NCI-H1417 treated with DMSO at 0.1 percent for 48 hours (cell line): Measurements from ENCODE around the gene EPB41L4A.

Experiments
- DNase-seq: peaks from one replicate; lab custom pipeline; 2025; lab: John Stamatoyannopoulos, UW

The EPB41L4A gene

GRCh38 chr5:112353678-112354077 is 65.4 kb downstream of the EPB41L4A start:
- no peak for DNase-seq

- DNase-seq: no peak
Observed at GRCh38 chr5:112351225-112351624, 67.9 kb downstream of the EPB41L4A start.

GRCh38 chr5:112350626-112351025 is 68.5 kb downstream of the EPB41L4A start:
- no peak for DNase-seq

- DNase-seq: no peak
Observed at GRCh38 chr5:112349371-112349770, 69.7 kb downstream of the EPB41L4A start.

GRCh38 chr5:112348915-112349314 is 70.2 kb downstream of the EPB41L4A start:
- no peak for DNase-seq

GRCh38 chr5:112348387-112348786 is 70.7 kb downstream of the EPB41L4A start:
- DNase-seq: no peak

- no peak for DNase-seq
Observed at GRCh38 chr5:112346411-112347044, 72.5 kb downstream of the EPB41L4A start.

- DNase-seq: no peak
Observed at GRCh38 chr5:112344540-112344939, 74.5 kb downstream of the EPB41L4A start.

- no peak for DNase-seq
Observed at GRCh38 chr5:112342389-112342788, 76.7 kb downstream of the EPB41L4A start.

GRCh38 chr5:112339761-112340160 is 79.3 kb downstream of the EPB41L4A start:
- no peak for DNase-seq

GRCh38 chr5:112338681-112339337 is 80.3 kb downstream of the EPB41L4A start:
- no peak for DNase-seq

GRCh38 chr5:112333331-112333781 is 85.7 kb downstream of the EPB41L4A start:
- DNase-seq: no peak

GRCh38 chr5:112331892-112332291 is 87.2 kb downstream of the EPB41L4A start:
- DNase-seq: no peak

- no peak for DNase-seq
Observed at GRCh38 chr5:112329419-112330090, 89.5 kb downstream of the EPB41L4A start.

GRCh38 chr5:112323166-112323565 is 95.9 kb downstream of the EPB41L4A start:
- no peak for DNase-seq

- no peak for DNase-seq
Observed at GRCh38 chr5:112320408-112320807, 98.7 kb downstream of the EPB41L4A start.

GRCh38 chr5:112318346-112318745 is 100.7 kb downstream of the EPB41L4A start:
- DNase-seq: no peak

- DNase-seq: no peak
Observed at GRCh38 chr5:112317866-112318265, 101.2 kb downstream of the EPB41L4A start.

- no peak for DNase-seq
Observed at GRCh38 chr5:112316731-112317130, 102.3 kb downstream of the EPB41L4A start.

- no peak for DNase-seq
Observed at GRCh38 chr5:112316006-112316405, 103.1 kb downstream of the EPB41L4A start.

- no peak for DNase-seq
Observed at GRCh38 chr5:112312295-112313275, 106.5 kb downstream of the EPB41L4A start.

- no peak for DNase-seq
Observed at GRCh38 chr5:112310746-112311145, 108.3 kb downstream of the EPB41L4A start.
